IPS-18c (cell line): ENCODE data around the gene ENTPD6.

Experiments
- H3K4me3 ChIP-seq: 2 replicates; pipeline ENCODE4 v1.7.0; 2013; ENCODE audit warnings: low read depth, mild to moderate bottlenecking, low read length, moderate library complexity; ENCODE audit not compliant: insufficient read depth
- H3K9me3 ChIP-seq: one replicate; pipeline ENCODE4 v1.6.1; 2013; ENCODE audit warnings: mild to moderate bottlenecking, low read length, moderate library complexity; ENCODE audit not compliant: control insufficient read depth, insufficient read depth

Gene ENTPD6

DNA sequence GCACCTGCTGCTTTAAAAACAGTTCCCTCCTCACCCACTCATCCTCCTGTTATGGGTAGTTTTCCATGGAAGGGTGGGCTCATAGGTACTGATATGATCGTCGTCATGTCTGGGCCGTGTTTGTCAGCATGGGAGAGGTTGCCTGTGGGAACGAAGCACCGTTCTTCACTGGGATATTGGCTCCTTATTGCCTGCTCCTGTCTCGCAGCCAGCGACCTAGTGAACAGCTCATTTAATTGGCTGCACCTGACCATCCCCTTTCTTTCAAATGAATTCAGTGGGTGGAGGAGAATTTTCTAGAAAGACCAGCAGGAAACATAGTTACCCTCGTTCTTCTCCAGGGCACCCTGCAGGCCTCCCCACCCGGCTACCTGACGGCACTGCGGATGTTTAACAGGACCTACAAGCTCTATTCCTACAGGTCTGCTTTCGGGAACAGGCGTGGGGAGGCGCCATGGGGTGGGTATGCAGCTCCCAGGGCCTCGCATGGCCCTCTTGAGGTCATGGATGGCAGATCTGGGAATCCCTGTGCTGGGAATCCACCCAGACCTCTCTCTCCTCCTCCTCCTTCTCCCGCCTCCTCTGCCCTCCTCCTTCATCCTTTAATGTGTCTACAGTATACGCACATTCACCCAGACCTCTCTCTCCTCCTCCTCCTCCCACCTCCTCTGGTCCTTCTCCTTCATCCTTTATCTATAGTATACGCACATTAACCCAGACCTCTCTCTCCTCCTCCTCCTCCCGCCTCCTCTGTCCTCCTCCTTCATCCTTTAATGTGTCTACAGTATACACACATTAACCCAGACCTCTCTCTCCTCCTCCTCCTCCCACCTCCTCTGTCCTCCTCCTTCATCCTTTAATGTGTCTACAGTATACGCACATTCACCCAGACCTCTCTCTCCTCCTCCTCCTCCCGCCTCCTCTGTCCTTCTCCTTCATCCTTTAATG is 21.9 kb downstream of the ENTPD6 start:
- no peaks in the 10 kb centered on the region for H3K9me3 ChIP-seq
- no peak overlapping the region for H3K4me3 ChIP-seq

DNA sequence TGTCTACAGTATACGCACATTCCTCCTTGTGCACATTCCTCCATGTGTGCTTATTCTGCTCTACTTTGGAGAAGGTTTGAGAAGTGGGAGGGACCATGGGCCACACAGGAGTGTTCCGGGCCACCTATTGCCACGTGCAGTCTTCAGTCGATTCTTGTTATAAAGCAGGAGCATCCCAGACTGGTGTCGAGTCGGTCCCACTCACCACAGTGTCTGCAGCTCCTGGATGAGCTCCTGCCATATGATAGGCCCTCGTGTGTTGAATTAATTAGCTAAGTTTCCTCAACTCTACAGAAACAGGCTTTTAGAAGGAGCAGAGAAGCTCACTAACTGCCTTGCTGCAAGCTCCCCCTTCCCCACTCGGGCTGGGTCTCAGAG is 22.6 kb downstream of the ENTPD6 start:
- H3K4me3 ChIP-seq, result no peak overlapping the region
- H3K9me3 ChIP-seq, result no peaks in the 10 kb centered on the region

DNA sequence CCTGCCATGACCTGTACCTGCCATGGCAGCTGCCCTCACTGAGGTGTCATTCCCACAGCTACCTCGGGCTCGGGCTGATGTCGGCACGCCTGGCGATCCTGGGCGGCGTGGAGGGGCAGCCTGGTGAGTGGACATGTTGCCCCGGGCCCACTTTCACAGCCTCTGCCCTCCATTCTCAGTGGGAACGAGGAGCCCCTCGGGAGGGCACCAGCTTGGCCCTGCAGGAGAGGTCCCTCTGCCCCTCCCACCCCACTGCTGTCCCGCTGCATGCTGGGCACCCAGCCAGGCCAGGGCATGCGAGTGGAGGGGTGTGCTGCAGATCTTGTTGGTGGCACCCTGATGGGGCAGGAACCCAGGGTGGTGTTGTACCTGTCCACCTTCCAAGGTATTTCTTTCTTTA is 23.0 kb downstream of the ENTPD6 start:
- H3K9me3 ChIP-seq, result no peaks in the 10 kb centered on the region
- no peak overlapping the region for H3K4me3 ChIP-seq

DNA sequence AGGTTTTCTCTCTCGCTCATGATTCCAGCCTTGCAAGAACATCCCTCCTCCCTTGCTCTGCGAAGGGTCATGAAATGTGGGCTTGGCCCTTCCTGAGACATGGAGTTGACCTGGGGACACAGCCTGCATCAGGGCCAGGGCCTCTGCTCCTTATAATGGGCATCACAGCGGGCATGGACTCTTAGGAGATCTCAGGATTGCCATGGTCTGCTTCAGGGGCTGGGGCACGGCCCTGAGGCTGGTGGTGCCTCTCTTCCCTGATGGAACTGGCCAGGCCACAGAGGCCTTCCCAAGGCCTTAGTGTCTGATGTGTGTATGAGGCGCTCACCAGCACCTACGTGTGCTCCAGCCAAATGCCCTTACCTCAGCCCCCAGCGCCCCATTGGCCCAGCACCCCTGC is 23.9 kb downstream of the ENTPD6 start:
- Histone ChIP-seq H3K4me3 (no peak overlapping the region), H3K9me3 (no peaks in the 10 kb centered on the region)

DNA sequence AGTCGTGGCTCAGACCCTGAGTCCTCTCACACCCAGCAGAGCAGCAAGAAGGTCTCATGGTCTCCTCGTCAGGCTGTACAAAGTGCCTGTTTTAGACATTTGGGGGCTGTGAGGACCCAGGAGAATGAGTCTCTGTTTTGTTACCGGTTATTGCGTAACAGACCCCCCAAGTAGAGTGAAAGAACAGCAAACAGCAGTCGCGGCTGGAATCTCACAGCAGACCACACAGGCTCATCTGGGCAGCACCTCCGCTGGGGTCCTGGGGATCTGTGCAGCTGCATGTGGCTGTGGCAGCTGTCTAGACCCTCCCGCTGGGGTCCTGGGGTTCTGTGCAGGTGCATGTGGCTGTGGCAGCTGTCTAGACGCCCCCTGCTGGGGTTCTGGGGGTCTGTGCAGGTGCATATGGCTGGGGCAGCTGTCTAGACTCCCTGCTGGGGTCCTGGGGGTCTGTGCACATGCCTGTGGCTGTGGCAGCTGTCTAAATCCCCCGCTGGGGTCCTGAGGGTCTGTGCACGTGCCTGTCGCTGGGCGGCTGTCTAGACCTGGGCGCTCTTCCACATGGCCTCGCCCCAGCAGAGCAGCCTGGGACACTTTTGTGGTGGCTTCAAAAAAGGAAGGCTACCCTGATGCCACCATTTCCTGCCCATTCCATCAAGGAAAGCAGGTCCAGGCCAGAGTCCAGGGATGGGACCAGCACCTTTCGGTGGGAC is 24.7 kb downstream of the ENTPD6 start:
- Histone ChIP-seq H3K9me3 (no peaks in the 10 kb centered on the region), H3K4me3 (no peak overlapping the region)

DNA sequence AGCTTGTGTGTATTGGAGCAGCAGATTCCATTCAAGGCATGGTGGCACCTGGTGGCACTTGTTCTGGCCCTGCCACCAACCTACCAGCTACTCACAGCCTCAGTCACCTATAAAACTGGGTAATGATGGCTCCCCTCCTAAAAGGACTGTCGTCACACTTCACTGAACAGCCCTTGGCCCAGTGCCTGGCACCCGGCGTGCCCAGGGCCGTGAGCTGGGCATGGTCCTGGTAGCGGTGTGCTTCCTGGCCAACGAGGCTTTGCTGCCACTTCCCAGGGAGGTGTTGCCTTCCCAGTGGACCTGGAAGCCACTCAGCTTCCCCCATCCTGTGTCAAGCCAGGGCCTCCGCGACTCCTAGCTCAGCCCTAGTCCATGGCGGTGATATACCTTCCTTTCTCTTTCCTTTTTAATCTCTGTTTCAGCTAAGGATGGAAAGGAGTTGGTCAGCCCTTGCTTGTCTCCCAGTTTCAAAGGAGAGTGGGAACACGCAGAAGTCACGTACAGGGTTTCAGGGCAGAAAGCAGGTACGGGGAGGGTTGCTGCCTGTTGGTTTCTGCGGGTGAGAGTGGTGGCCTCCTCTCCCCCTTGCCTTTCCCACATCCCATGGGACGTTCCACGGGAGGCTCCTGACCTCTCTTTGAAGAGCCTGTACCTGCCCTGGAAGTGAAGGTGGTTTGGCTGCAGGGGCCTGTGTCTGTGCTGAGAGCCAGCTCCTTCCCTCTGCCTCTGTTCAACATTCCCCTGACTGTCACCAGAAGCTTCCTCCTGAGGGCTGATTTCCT is 25.5 kb downstream of the ENTPD6 start:
- no peak overlapping the region for H3K4me3 ChIP-seq
- no peaks in the 10 kb centered on the region for H3K9me3 ChIP-seq

DNA sequence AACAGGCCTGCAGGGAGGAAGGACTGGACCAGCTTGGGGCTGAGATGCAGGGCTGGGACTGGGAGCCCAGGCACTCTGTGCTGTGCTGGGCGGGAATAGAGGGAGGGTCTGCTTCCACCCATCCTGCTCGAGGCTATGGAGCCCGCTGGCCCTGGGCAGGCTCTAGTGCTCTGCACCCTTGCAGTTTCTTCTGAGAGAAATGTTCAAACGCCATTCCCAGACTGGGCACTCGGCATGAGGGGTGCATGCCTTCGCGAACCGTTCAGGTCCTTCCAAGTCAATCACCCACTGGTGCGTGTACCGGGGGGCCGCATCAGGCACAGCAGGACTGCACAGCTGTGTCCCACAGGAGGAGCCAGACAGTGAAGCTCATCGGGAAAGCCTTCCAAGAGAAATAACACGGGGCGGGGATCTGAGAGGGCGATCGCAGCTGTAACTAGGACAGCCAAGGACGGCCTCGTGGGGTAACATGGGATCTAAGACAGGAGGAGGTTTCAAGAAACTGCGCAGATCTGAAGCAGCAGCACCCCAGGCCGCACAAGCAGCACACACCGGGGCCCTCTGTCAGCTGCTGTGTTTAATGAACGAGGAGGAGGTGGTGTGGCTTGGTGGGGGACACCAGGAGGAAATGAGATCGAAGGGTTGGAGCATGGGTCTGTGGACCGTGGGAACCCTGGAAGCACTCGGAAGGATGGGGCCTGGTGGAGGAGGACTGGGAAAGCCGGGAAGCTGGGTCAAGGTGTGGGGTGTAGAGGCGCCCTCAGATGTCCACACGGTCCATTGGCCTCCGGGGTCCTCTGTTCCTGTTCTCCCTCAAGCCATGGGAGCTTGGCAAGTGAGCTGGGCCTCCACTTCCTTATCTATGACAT is 26.3 kb downstream of the ENTPD6 start:
- Histone ChIP-seq H3K9me3 (no peaks in the 10 kb centered on the region), H3K4me3 (no peak overlapping the region)

DNA sequence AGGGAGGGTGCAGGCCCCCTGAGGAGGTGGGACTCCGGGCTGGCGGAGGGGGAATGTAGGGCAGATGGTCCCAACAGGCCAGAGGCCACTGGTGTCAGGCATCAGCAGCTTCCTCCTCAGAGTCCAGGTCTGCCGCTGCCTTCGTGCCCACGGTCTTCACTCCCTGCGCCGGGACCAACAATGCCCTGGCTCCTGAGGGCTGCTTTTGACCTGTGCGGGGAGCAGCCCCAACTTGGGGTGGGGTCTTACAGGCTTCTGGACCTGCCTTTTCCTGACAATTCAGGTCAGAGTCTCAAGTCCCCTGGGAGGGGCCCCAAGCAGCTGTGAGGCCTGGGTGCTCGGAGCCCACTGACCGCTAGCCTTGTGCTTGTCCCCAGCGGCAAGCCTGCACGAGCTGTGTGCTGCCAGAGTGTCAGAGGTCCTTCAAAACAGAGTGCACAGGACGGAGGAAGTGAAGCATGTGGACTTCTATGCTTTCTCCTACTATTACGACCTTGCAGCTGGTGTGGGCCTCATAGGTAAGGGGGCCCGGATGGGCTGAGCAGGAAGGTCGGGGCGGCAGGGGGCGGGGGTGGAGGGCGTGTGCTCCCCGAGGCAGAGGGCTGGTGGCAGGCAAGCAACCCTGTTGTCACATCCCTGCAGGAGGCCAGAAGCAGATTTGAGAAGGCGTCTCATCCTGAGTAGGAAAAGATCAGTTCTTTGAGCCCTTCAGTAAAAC is 27.1 kb downstream of the ENTPD6 start:
- no peaks in the 10 kb centered on the region for H3K9me3 ChIP-seq
- no peak overlapping the region for H3K4me3 ChIP-seq

DNA sequence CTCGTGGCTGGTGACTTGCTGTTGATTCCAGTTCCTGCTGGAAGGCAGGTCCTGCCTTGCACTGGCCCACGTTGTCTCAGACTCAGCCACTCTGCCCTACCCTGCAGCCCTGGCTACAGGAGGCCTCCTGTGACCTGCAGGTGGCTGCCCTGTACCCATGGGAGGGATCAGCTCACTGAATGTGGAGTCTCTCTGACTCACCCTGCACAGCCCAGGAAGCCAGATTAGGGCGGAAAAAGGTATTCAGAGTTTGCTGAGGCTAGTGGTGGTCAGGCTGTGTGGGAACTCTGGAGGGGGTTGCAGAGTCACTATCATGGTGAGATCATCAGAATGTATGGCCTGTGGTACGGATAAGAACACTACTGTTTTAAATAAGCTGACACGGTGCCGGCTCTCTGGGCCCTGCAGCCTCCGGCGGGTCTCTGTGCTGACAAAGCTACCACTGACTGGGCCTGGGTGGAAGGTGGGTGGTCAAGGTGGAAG is 27.7 kb downstream of the ENTPD6 start:
- H3K4me3 ChIP-seq, result no peak overlapping the region
- no peaks in the 10 kb centered on the region for H3K9me3 ChIP-seq

DNA sequence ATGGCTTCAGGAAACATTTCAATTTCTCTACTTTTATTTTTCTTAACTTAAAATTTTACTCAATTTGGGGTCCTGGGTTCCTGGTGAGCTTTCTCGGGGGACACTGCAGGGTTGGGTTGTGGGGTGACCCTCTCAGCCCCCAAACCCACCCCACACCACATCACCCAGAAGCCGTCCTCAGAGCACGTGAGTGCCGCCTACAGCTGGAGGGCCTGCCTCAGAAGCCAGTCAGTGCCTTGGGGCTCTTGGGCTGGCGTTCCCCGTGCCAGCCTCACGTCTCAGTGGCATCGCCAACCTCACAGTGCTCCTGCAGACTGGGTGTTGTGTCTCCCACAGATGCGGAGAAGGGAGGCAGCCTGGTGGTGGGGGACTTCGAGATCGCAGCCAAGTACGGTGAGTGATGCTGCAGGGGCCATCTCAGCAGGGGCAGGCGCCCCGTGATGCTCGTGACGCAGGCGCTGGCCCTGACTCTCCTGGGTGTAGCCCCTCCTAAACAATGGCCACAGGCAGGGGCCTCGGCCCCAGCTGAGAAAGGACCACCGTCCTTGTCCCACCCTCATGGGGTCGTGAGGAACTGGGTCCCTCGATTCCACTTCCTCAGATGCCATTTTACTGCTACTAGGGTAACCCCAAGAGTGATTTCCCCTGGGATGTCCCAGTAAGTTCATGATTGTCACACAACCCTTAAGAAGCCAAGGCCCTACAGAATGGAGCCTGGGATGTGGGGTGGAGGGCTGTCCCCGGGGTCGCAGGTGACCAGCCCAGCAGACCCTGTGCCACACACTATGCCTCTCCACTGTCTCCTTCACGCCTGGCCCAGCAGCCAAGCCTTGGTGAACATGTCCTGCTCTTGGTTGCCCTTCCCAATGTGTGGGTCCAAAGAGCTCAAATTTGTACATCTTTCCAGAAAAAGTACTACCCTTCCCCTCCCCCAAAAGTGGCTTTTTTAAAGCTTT is 28.5 kb downstream of the ENTPD6 start:
- no peak overlapping the region for H3K4me3 ChIP-seq
- no peaks in the 10 kb centered on the region for H3K9me3 ChIP-seq

DNA sequence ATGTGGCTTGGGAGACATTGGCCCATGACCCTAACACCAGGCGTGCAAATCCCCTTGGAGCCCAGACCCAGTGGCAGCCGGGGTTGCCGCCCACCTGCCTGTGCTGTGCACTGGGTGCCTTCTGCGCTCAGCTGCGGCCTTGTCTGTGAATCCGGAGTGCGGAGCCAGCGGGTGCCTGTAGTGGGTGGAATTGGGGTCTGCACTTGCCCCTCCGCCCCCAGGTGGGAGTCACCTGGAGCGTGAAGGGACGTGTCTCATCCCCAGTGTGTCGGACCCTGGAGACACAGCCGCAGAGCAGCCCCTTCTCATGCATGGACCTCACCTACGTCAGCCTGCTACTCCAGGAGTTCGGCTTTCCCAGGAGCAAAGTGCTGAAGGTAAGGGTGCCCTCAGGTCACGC is 29.4 kb downstream of the ENTPD6 start:
- Histone ChIP-seq H3K4me3 (no peak overlapping the region), H3K9me3 (no peaks in the 10 kb centered on the region)

DNA sequence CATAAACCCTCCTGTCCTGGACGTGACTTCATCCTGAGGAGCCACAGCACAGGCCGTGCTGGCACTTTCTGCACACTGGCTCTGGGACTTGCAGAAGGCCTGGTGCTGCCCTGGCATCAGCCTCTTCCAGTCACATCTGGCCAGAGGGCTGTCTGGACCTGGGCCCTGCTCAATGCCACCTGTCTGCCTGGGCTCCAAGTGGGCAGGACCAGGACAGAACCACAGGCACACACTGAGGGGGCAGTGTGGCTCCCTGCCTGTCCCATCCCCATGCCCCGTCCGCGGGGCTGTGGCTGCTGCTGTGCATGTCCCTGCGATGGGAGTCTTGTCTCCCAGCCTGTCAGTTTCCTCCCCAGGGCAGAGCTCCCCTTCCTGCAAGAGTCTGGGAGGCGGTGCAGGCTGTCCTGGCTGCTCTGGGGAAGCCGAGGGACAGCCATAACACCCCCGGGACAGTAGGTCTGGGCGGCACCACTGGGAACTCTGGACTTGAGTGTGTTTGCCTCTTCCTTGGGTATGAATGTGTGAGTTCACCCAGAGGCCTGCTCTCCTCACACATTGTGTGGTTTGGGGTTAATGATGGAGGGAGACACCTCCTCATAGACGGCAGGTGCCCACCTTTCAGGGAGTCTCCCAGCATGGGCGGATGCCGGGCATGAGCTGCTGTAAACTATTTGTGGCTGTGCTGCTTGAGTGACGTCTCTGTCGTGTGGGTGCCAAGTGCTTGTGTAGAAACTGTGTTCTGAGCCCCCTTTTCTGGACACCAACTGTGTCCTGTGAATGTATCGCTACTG is 30.3 kb downstream of the ENTPD6 start:
- H3K4me3 ChIP-seq, result no peak overlapping the region
- H3K9me3 ChIP-seq, result no peaks in the 10 kb centered on the region

DNA sequence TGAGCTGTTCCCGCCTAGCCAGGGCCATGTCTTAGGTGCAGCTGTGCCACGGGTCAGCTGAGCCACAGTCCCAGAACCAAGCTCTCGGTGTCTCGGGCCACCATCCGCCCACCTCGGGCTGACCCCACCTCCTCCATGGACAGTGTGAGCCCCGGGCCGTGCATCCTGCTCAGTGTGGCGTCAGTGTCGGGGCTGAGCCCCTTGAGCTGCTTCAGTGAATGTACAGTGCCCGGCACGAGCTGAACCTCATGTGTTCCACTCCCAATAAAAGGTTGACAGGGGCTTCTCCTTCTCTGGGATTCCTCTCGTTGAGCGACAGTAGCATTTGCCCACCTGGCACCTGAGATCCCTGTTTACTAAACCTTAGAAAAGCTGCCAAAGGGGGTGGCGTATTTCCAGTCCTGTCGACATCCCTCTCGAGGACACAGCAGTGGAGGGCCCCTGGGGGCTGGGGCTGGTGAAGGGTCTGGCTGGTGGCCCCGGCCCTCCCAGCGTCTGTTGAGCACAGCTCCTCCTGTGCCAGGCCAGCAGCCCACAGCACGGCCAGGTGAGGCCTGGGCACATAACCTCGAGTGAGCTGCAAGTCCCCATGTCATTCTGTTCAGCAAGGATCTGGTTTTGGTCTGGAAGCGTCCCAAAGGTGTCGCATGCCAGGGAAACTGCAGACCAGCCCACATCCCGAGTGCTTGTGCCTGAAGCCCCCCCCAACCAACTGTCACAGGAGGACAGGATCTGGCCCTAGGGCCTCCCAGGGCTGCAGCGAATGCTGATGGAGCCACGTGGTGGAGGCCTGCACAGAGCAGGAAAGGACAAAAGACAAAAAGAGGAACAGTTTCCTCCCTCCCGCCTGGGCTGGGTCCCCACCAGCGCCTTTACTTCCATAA is 31.2 kb downstream of the ENTPD6 start:
- H3K9me3 ChIP-seq, result no peaks in the 10 kb centered on the region
- no peak overlapping the region for H3K4me3 ChIP-seq

DNA sequence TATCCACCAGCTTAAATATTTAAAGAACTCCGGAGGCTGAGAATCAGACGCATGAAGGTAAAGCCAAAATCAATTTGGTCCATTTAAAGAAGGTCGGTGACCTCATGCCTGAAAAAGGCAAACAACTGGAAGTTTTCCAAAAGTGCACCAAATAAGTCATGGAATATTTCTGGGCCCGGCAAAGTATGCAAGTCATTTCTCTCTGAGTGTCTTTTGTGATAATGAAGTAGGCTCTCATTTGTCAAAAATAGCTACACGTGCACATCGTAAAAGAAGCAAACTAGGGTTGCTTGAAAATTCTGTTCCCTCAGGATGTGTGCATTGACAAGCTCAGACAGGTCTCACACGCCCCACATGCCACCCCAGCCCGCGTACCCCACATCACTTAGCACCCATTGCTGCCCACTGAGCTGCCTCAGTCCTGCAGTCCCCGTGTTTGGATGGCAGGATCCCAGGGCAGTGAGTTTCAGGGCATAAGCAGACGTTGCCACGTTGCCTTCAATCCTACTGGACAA is 31.9 kb downstream of the ENTPD6 start:
- Histone ChIP-seq H3K9me3 (no peaks in the 10 kb centered on the region), H3K4me3 (no peak overlapping the region)
